ENCODE results near the gene CHN1.

The CHN1 gene

GRCh38 chr2:174765576-174765975, 239.6 kb downstream of the CHN1 start:
- DNase-seq (ENCODE audit: low spot score), result no peak

GRCh38 chr2:174764280-174765255, 240.6 kb downstream of the CHN1 start, which contains the start of gene CHRNA1:
Gene CHRNA1 (minus strand): TSS chr2:174764472. CDS start chr2:174764394, 78 bp downstream.
- DNase-seq (ENCODE audit: low spot score), result peak; percentile 38

GRCh38 chr2:174763780-174764179, 241.4 kb downstream of the CHN1 start:
- no peak for DNase-seq (ENCODE audit: low spot score)

- DNase-seq (ENCODE audit: low spot score), result no peak
These were observed 242.7 kb downstream of the CHN1 start for GRCh38 chr2:174762464-174762863.

GRCh38 chr2:174761837-174762236, 243.3 kb downstream of the CHN1 start:
- DNase-seq (ENCODE audit: low spot score), result no peak

GRCh38 chr2:174760845-174761473, 244.2 kb downstream of the CHN1 start:
- DNase-seq (ENCODE audit: low spot score), result no peak

- DNase-seq (ENCODE audit: low spot score), result peak; percentile 20
These were observed 245.7 kb downstream of the CHN1 start for GRCh38 chr2:174759381-174760065.

- no peak for DNase-seq (ENCODE audit: low spot score)
These were observed 248.4 kb downstream of the CHN1 start for GRCh38 chr2:174756743-174757142.

- no peak for DNase-seq (ENCODE audit: low spot score)
These were observed 252.0 kb downstream of the CHN1 start for GRCh38 chr2:174753038-174753633.

- DNase-seq (ENCODE audit: low spot score), result no peak
These were observed 252.7 kb downstream of the CHN1 start for GRCh38 chr2:174752403-174753037.

- DNase-seq (ENCODE audit: low spot score), result no peak
These were observed 254.2 kb downstream of the CHN1 start for GRCh38 chr2:174750923-174751441.

- DNase-seq (ENCODE audit: low spot score), result no peak
These were observed 255.4 kb downstream of the CHN1 start for GRCh38 chr2:174749793-174750192.

- DNase-seq (ENCODE audit: low spot score), result peak; percentile 93
These were observed 256.2 kb downstream of the CHN1 start for GRCh38 chr2:174748948-174749347.
